H9 (cell line): ENCODE data around the gene FJX1. TPM values are rescaled to one million over a fixed set of nuclear protein-coding genes. Genes with fewer than 3 reads are reported as not detected.

Experiments
- DNase-seq: peaks from one replicate; pipeline ENCODE4 v3.0.0-alpha.2; 2017
- H2AFZ ChIP-seq: one replicate; pipeline ENCODE4 v1.6.1; 2013; ENCODE audit warnings: mild to moderate bottlenecking, low read length, control low read depth, moderate library complexity
- H2AK5ac ChIP-seq: 2 replicates; pipeline ENCODE4 v1.6.1; 2013; ENCODE audit warnings: low read length, control low read depth, mixed read lengths; ENCODE audit not compliant: insufficient read length
- H2BK120ac ChIP-seq: one replicate; pipeline ENCODE4 v1.6.1; 2013; ENCODE audit warnings: low read depth, mild to moderate bottlenecking, low read length, control low read depth, inconsistent platforms; ENCODE audit not compliant: poor library complexity, severe bottlenecking
- H2BK12ac ChIP-seq: 2 replicates; pipeline ENCODE4 v1.6.1; 2013; ENCODE audit warnings: low read length, control low read depth, mixed read lengths, low read depth; ENCODE audit not compliant: insufficient read length
- H2BK15ac ChIP-seq: 2 replicates; pipeline ENCODE4 v1.6.1; 2013; ENCODE audit warnings: low read depth, low read length, control low read depth
- H2BK20ac ChIP-seq: one replicate; pipeline ENCODE4 v1.6.1; 2013; ENCODE audit warnings: low read depth, mild to moderate bottlenecking, low read length, control low read depth, inconsistent platforms; ENCODE audit not compliant: poor library complexity, severe bottlenecking
- H2BK5ac ChIP-seq: 2 replicates; pipeline ENCODE4 v1.6.1; 2013; ENCODE audit warnings: low read length, control low read depth, mixed read lengths; ENCODE audit not compliant: insufficient read length
- H3K14ac ChIP-seq: 2 replicates; pipeline ENCODE4 v1.6.1; 2013; ENCODE audit warnings: low read length, control low read depth; ENCODE audit not compliant: insufficient read depth
- H3K18ac ChIP-seq: 2 replicates; pipeline ENCODE4 v1.6.1; 2013; ENCODE audit warnings: low read depth, mild to moderate bottlenecking, mixed read lengths, low read length, control low read depth; ENCODE audit not compliant: insufficient read length
- H3K23ac ChIP-seq: 2 replicates; pipeline ENCODE4 v1.6.1; 2013; ENCODE audit warnings: low read length, control low read depth, mixed read lengths, low read depth; ENCODE audit not compliant: insufficient read length
- H3K23me2 ChIP-seq: 2 replicates; pipeline ENCODE4 v1.6.1; 2013; ENCODE audit warnings: low read depth, mild to moderate bottlenecking, mixed read lengths, low read length, control low read depth; ENCODE audit not compliant: insufficient read length, poor library complexity, severe bottlenecking
- H3K27ac ChIP-seq: 2 replicates; pipeline ENCODE4 v1.5.1; 2013; ENCODE audit warnings: low read length, control low read depth, mixed read lengths, low read depth; ENCODE audit not compliant: insufficient read length
- H3K27me3 ChIP-seq: 2 replicates; pipeline ENCODE4 v1.6.1; 2013; ENCODE audit warnings: low read length, control low read depth, inconsistent platforms; ENCODE audit not compliant: insufficient read depth
- H3K4ac ChIP-seq: 2 replicates; pipeline ENCODE4 v1.6.1; 2013; ENCODE audit warnings: low read depth, mild to moderate bottlenecking, control low read depth, inconsistent platforms, low read length, moderate library complexity
- H3K4me1 ChIP-seq: 2 replicates; pipeline ENCODE4 v1.6.1; 2013; ENCODE audit warnings: low read length, control low read depth, inconsistent platforms; ENCODE audit not compliant: insufficient read depth
- H3K4me2 ChIP-seq: 2 replicates; pipeline ENCODE4 v1.6.1; 2013; ENCODE audit warnings: low read length, control low read depth, mixed read lengths; ENCODE audit not compliant: insufficient read length, insufficient read depth
- H3K56ac ChIP-seq: 2 replicates; pipeline ENCODE4 v1.6.1; 2013; ENCODE audit warnings: low read depth, mild to moderate bottlenecking, mixed read lengths, low read length, control low read depth; ENCODE audit not compliant: insufficient read length
- H3K79me1 ChIP-seq: 2 replicates; pipeline ENCODE4 v1.6.1; 2013; ENCODE audit warnings: low read depth, mild to moderate bottlenecking, moderate library complexity, low read length, control low read depth, inconsistent platforms; ENCODE audit not compliant: insufficient read depth, poor library complexity, severe bottlenecking
- H3K79me2 ChIP-seq: 2 replicates; pipeline ENCODE4 v1.6.1; 2013; ENCODE audit warnings: low read length, control low read depth, inconsistent platforms; ENCODE audit not compliant: insufficient read depth
- H3K9ac ChIP-seq: 2 replicates; pipeline ENCODE4 v1.6.1; 2013; ENCODE audit warnings: low read length, control low read depth, mixed read lengths; ENCODE audit not compliant: insufficient read length; ENCODE audit errors: extremely low read depth
- H3K9me3 ChIP-seq: one replicate; pipeline ENCODE4 v1.6.1; 2013; ENCODE audit warnings: low read depth, low read length, inconsistent platforms; ENCODE audit not compliant: control insufficient read depth
- H3T11ph ChIP-seq: one replicate; pipeline ENCODE4 v1.6.1; 2013; ENCODE audit warnings: mild to moderate bottlenecking, low read length, control low read depth, inconsistent platforms
- H4K20me1 ChIP-seq: one replicate; pipeline ENCODE4 v1.6.1; 2013; ENCODE audit not compliant: control insufficient read depth, insufficient read length, insufficient read depth
- H4K5ac ChIP-seq: 2 replicates; pipeline ENCODE4 v1.6.1; 2013; ENCODE audit warnings: low read depth, mild to moderate bottlenecking, mixed read lengths, low read length, control low read depth; ENCODE audit not compliant: insufficient read length
- H4K8ac ChIP-seq: replicated peaks from 2 replicates; pipeline ENCODE4 v1.6.1; 2013; ENCODE audit warnings: low read length, control low read depth, mixed read lengths, low read depth; ENCODE audit not compliant: insufficient read length
- H4K91ac ChIP-seq: 2 replicates; pipeline ENCODE4 v1.6.1; 2013; ENCODE audit warnings: low read depth, mild to moderate bottlenecking, moderate library complexity, mixed read lengths, low read length, control low read depth; ENCODE audit not compliant: insufficient read length
- H3K27ac Mint-ChIP-seq, 3 experiments: 2 replicates in 2 of 3; 3 replicates in 1 of 3; pipeline ENCODE4 v1.8.0; 2020 to 2021; ENCODE audit warnings: mixed read lengths in 3 of 3, mild to moderate bottlenecking in 1 of 3, moderate library complexity in 1 of 3
- H3K27me3 Mint-ChIP-seq: 2 replicates; pipeline ENCODE4 v1.8.0; 2021; ENCODE audit warnings: low read depth, mild to moderate bottlenecking, moderate library complexity, mixed read lengths
- H3K36me3 Mint-ChIP-seq, 3 experiments: 2 replicates in 2 of 3; 3 replicates in 1 of 3; pipeline ENCODE4 v1.8.0; 2020 to 2021; ENCODE audit warnings: low read depth in 3 of 3, mixed read lengths in 3 of 3; ENCODE audit not compliant: insufficient read depth in 1 of 3
- H3K4me1 Mint-ChIP-seq, 2 experiments: 2 replicates each; pipeline ENCODE4 v1.8.0; 2020; ENCODE audit warnings: mixed read lengths in 2 of 2
- H3K4me3 Mint-ChIP-seq, 2 experiments: 2 replicates in 1 of 2; 3 replicates in 1 of 2; pipeline ENCODE4 v1.8.0; 2020 to 2021; ENCODE audit warnings: mild to moderate bottlenecking in 2 of 2, mixed read lengths in 2 of 2, moderate library complexity in 1 of 2
- H3K9me3 Mint-ChIP-seq, 2 experiments: 2 replicates in 1 of 2; 3 replicates in 1 of 2; pipeline ENCODE4 v1.8.0; 2020; ENCODE audit warnings: mild to moderate bottlenecking in 2 of 2, mixed read lengths in 2 of 2, moderate library complexity in 1 of 2
- CTCF ChIP-seq: fragments of 200-600 bp; sonication (generic); conservative IDR thresholded peaks from 3 replicates; pipeline ENCODE4 v1.8.0; 2021; ENCODE audit warnings: antibody characterized with exemption, mild to moderate bottlenecking
- WGBS: extraction: QIAGEN DNeasy Blood & Tissue Kit; methylation state at CpG from one replicate; pipeline ENCODE4 v1.1.7; 2013; ENCODE audit warnings: missing lambda C conversion rate, low lambda C conversion rate, mixed read lengths; ENCODE audit not compliant: insufficient read length; ENCODE audit errors: extremely low coverage; 5-methylcytosine and 5-hydroxymethylcytosine counted together
- total RNA-seq: library from RNA; stranded (reverse); gene quantifications from 2 replicates; pipeline ENCODE4 v1.2.1, GENCODE V29; 2021

FJX1 gene
- total RNA-seq, 1 experiment from 2014 or later = 11.5 TPM

- Histone ChIP-seq H2BK20ac (no peak overlapping the region), H3K4me1 (peaks cover 3% of the 10 kb centered on the region; the same call in 1 of the 2 replicates), H2BK15ac (no peak overlapping the region), H4K8ac (no peak overlapping the region), H4K5ac (no peak overlapping the region), H3K4me2 (no peak overlapping the region), H2AFZ (no peak overlapping the region), H3K9me3 (no peaks in the 10 kb centered on the region), H3K27me3 (peaks cover 1% of the 10 kb centered on the region; the same call in 1 of the 2 replicates), H3K18ac (no peak overlapping the region), H2BK5ac (no peak overlapping the region), H3K79me1 (no peaks in the 10 kb centered on the region), H3K4ac (no peak overlapping the region), H3K23me2 (peaks cover 9% of the 10 kb centered on the region), H2BK120ac (no peak overlapping the region), H4K20me1 (no peaks in the 10 kb centered on the region), H3T11ph (no peak overlapping the region), H4K91ac (no peak overlapping the region), H3K9ac (no peak overlapping the region), H3K23ac (no peak overlapping the region), H3K14ac (no peak overlapping the region), H3K56ac (no peak overlapping the region), H2BK12ac (no peak overlapping the region), H2AK5ac (no peak overlapping the region), H3K79me2 (no peaks in the 10 kb centered on the region), H3K27ac (no peak overlapping the region)
- Mint-ChIP-seq H3K9me3 (peaks cover 3% of the 10 kb centered on the region in 2 experiments), H3K27ac (no peak overlapping the region), H3K4me1 (peaks cover 20 to 33% of the 10 kb centered on the region in 2 experiments), H3K27me3 (peaks cover 93% of the 10 kb centered on the region), H3K36me3 (peaks cover 3% of the 10 kb centered on the region in 3 experiments), H3K4me3 (no peak overlapping the region)
- TF ChIP-seq CTCF = no peak
- DNase-seq = no peak
- WGBS = no CpG with 5 or more reads among the region's 3 CpGs
These were observed 40.0 kb downstream of the FJX1 start for GRCh38 chr11:35658020-35658948.
